ENCODE measurements around the gene ITPA.

Gene ITPA

DNA sequence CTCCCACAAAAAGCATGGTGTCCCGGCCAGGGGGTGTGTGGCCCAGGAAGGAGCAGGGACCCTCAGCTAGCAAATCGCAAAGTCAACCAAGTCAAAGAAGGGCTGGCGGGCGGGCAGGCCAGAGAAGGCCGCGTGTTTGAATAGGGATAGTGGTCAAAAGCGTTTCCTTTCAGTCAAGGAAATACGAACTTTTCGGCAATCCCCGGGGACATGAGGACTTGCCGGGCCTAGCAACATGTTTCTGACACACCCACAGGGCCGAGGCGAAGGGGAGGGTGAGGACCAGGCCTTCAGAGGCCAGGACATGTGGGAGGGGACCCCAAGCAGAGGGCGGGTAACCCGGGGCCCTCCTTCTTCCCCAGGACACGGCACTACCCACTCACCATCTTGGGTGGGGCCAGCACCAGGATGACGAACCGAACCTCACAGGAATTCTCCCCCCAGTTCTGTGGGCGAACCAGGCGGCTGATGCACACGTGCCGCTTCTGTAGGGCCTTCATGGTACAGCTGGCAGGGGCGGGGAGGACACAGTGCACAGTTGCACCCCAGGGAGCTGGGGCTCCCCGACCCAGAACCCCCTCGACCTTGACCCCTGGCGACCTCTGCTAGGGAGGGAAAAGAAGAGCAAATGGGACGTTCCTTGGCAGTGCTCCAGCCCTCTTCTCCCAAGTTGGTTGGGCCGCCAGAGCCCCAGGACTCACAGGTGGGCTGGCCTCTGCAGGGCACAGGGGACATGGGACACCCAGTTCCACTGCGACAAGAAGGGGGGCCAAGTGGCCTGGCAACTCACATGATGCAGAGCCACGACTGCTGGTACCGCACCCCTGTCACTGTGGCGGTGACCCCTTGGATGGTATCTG is 24.1 kb downstream of the ITPA start:
- Histone ChIP-seq H3K4me1 (ENCODE audit: insufficient read depth, low read length) (no peaks in the 10 kb centered on the region), H3K36me3 (ENCODE audit: insufficient read depth, low read length) (peaks cover 9% of the 10 kb centered on the region), H3K4me3 (ENCODE audit: low read length) (no peak overlapping the region), H3K27me3 (ENCODE audit: insufficient read depth, low read length) (peaks cover 25% of the 10 kb centered on the region), H3K9ac (ENCODE audit: low read depth, low read length) (no peak overlapping the region), H3K27ac (ENCODE audit: low read depth, low read length) (no peak overlapping the region), H3K9me3 (ENCODE audit: insufficient read depth, low read depth, low read length) (no peaks in the 10 kb centered on the region)
- 93% methylated on average over 32 of the region's 32 CpGs for WGBS

DNA sequence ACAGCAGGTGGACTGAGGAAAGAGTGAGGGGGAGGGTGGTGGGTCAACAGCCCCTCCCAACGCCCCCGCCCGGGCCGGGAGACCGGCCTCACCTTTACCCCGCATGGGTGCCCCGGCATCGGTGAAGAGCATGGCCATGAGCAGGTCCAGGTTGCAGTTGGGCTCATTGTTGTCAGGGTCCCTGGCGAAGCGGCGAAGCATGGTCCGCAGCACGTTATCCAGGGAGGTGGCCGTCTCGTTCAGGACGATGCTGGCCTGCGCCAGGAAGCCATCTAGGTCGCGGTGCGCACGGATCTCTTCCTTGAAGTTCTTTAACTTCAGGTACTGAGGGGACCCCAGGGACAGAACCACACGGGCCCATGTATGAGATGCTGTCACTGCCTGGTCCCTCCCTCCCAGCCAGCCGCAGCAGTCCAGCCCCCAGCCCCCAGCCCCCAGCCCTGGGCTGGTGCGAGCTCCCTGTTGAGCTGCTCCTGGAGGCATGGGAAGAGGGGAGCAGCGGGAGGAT is 24.7 kb downstream of the ITPA start:
- Histone ChIP-seq H3K27ac (ENCODE audit: low read depth, low read length) (no peak overlapping the region), H3K27me3 (ENCODE audit: insufficient read depth, low read length) (peaks cover 31% of the 10 kb centered on the region), H3K36me3 (ENCODE audit: insufficient read depth, low read length) (peaks cover 9% of the 10 kb centered on the region), H3K4me3 (ENCODE audit: low read length) (no peak overlapping the region), H3K9ac (ENCODE audit: low read depth, low read length) (no peak overlapping the region), H3K9me3 (ENCODE audit: insufficient read depth, low read depth, low read length) (no peaks in the 10 kb centered on the region), H3K4me1 (ENCODE audit: insufficient read depth, low read length) (no peaks in the 10 kb centered on the region)
- WGBS: 94% methylated on average over 25 of the region's 25 CpGs

DNA sequence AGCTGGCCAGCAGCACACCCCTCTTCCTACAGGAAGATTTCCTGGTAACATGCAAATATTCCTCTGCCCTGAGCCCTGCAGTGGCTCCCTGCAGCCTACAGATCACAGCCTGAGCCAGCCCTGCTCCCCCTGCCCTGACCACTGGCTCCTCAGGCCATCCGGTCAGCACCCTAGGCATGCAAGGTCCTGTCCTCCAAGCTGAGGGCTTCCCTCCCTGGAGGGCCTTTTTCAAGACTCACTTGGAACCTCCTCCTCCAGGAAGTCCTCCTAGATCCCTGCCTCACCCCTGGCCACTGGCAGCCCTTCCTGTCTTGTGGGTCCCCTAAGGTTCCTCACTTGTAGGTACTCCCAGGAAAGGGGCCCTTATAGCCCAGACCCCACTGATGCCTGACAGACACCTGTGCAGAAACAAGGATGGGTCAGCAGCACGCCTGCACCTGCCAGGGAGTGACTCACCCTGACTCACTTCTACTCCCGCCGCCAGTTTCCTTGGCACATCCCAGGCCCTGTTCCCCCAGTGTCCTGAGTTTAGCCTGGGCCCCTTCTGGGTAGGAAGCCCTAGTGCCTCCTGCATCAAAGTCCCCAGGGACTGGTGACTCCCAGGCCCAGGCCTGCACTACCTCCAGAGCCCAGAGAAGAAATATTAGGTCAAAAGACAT is 26.5 kb downstream of the ITPA start:
- no peak overlapping the region for H3K4me3 ChIP-seq (ENCODE audit: low read length)
- 76% methylated on average over 4 of the region's 4 CpGs for WGBS
- peaks cover 6% of the 10 kb centered on the region; the same call in 1 of the 2 replicates for H3K36me3 ChIP-seq (ENCODE audit: insufficient read depth, low read length)
- H3K9ac ChIP-seq (ENCODE audit: low read depth, low read length): no peak overlapping the region
- no peak overlapping the region for H3K27ac ChIP-seq (ENCODE audit: low read depth, low read length)
- H3K27me3 ChIP-seq (ENCODE audit: insufficient read depth, low read length): peaks cover 49% of the 10 kb centered on the region
- no peaks in the 10 kb centered on the region for H3K4me1 ChIP-seq (ENCODE audit: insufficient read depth, low read length)
- no peaks in the 10 kb centered on the region for H3K9me3 ChIP-seq (ENCODE audit: insufficient read depth, low read depth, low read length)

DNA sequence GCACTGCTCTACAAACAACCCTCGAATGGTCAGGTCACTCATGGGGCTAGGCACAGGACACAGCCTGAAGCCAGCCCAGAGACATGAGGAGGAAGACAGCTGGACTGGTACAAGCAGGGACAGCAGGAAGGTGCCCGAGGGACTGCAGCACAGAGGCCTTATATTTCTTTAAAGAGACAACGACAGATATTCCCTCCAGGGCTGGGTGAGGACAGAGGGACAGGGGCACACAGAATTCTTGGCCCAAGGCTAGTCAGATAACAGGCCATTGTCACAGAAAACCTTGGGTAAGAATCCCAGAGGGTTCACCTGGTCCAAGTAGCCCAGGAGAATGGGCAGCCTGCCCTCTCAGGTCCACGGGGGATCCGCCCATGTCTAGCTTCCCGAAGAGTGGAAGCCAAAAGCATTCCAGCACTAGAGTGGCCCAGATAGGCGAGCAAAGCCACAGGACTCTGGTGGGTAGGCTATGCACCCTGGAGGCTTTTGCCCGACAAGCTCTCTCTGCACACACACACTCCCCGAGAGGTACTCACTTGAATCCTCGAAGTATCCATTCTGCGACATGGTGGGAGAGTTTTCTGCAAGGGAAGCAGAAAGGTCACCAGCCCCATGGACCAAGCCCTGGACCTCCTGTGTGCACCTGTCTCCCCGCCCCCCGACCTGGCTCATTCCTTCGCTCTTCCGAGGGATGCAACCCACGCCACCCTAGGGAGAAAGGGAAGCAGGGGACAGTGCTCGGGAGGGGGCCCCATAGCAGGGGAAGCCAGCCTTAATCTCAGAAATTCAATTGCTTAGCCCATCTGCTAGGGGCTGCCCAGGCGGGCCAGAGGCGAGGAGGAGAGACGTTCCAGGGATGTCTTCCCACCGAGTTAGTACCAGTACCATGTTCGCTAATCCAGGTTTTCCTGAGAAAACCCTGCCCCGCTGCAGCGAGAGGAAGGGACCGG is 28.0 kb downstream of the ITPA start:
- Histone ChIP-seq H3K36me3 (ENCODE audit: insufficient read depth, low read length) (peaks cover 4% of the 10 kb centered on the region; the same call in 1 of the 2 replicates), H3K27ac (ENCODE audit: low read depth, low read length) (no peak overlapping the region), H3K27me3 (ENCODE audit: insufficient read depth, low read length) (peaks cover 64% of the 10 kb centered on the region), H3K9ac (ENCODE audit: low read depth, low read length) (0 out of 2 replicates have a peak overlapping the region, but pooled peaks have one; percentile 56), H3K4me1 (ENCODE audit: insufficient read depth, low read length) (no peaks in the 10 kb centered on the region), H3K4me3 (ENCODE audit: low read length) (peak overlapping the region; percentile 58), H3K9me3 (ENCODE audit: insufficient read depth, low read depth, low read length) (no peaks in the 10 kb centered on the region)
- WGBS: 66% methylated on average over 25 of the region's 25 CpGs

DNA sequence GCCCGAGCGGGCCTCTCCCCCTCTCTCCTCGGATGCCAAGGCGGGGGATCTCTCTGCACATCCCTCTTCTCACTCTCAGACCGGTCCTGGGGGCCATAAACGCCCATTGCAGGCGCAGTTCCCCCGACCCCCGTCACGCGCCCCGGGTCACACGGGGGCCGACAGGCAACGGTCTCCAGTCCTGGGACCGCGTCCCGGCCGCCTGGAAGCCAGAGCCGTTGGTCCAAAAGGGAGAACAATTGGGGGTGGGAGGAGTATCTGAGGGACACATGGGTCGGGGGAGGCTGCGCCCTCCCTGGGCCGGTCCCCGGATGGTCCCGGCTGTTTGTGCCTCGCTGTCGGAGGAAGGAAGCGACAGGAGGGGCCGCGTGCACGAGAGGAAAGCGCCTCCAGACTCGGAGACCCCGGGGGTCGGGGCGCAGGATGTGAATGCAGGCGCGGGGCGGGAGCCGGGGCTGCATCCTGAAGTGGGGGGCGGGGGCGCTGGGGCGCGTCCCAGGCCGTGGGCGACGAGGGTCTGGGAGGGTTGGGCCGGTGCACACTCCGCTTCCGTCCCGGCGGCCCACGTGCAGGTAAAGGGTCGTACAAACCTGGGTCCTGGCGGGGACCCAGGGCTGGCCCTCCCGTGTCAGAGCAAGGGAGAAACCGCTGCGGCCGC is 28.8 kb downstream of the ITPA start:
- no peaks in the 10 kb centered on the region for H3K4me1 ChIP-seq (ENCODE audit: insufficient read depth, low read length)
- peaks cover 68% of the 10 kb centered on the region for H3K27me3 ChIP-seq (ENCODE audit: insufficient read depth, low read length)
- no peaks in the 10 kb centered on the region for H3K9me3 ChIP-seq (ENCODE audit: insufficient read depth, low read depth, low read length)
- H3K36me3 ChIP-seq (ENCODE audit: insufficient read depth, low read length): no peaks in the 10 kb centered on the region; the same call in 1 of the 2 replicates
- no peak overlapping the region for H3K27ac ChIP-seq (ENCODE audit: low read depth, low read length)
- WGBS: 2% methylated on average over 59 of the region's 59 CpGs
- peak overlapping the region; percentile 56; the same call in 1 of the 2 replicates for H3K9ac ChIP-seq (ENCODE audit: low read depth, low read length)
- peak overlapping the region; percentile 58 for H3K4me3 ChIP-seq (ENCODE audit: low read length)

DNA sequence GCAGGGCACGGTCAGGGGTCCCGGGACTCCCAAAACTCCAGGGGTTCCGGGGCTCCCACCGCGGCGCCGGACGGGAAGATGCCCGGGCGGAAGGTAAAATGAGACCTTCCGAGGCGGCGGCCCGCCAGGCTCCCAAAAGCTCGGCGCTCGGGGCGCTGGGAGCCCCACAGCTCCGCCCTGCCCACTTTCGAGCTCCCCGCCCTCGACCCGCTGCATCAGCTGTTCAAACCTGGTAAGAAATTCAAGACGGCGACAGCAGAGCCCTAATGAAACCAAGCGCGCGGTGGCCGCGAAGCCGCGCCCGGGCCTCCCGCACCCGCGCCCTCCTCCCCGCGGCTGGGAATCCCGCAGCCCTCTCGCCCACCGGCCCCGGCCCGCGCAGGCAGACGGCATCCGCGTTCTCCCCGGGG is 29.3 kb downstream of the ITPA start:
- no peaks in the 10 kb centered on the region for H3K36me3 ChIP-seq (ENCODE audit: insufficient read depth, low read length)
- WGBS: under 1% methylated on average over 48 of the region's 48 CpGs
- no peak overlapping the region for H3K27ac ChIP-seq (ENCODE audit: low read depth, low read length)
- peak overlapping the region; percentile 58 for H3K4me3 ChIP-seq (ENCODE audit: low read length)
- H3K27me3 ChIP-seq (ENCODE audit: insufficient read depth, low read length): peaks cover 68% of the 10 kb centered on the region
- peak overlapping the region; percentile 56 for H3K9ac ChIP-seq (ENCODE audit: low read depth, low read length)
- no peaks in the 10 kb centered on the region for H3K4me1 ChIP-seq (ENCODE audit: insufficient read depth, low read length)
- no peaks in the 10 kb centered on the region for H3K9me3 ChIP-seq (ENCODE audit: insufficient read depth, low read depth, low read length)

DNA sequence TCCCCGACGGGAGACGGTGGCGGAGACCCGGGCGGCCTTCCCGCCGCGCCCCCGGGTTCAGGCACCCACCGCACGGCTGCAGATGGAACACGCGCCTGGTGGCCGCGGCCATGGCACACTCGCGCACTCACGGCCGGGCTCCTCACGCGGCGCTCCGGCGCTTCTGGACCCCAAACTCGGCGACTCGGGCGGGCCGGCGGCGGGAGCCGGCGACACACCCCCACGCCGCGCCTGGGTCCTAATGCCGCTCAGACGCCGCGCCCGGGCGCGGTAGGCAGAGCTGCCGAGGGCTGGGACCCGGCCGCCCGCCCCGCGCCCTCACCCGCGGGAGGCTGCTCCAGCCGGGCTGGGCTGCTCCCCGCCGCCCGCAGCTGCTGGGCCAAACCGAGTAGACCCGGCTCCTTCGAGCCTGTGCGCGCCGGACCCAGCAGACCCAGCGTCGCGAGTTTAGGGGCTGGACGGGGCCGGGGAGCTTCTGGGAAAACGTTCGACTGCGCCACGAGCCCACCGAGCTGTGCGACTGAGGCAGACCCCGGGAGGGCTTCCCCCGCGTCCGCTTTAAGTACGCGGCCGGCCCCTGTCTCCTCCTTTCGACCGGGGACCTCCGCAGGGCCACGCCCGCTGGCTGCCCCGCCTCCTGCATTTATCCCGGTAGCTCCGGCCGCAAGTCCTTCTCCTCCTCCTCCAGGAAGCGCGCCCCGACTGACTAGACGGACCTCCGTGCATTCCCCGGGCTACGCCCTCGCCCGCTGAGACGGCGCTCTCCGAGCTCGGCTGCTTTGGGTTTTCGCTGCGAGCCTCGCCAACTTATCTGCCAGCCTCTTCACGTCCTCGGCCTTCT is 29.9 kb downstream of the ITPA start, which contains the start of gene SLC4A11:
TSS of gene SLC4A11 (minus strand) at position 165 of the 841 bp plus-strand sequence. CDS start at position 112, 53 bp downstream.
- under 1% methylated on average over 107 of the region's 107 CpGs for WGBS
- Histone ChIP-seq H3K9me3 (ENCODE audit: insufficient read depth, low read depth, low read length) (no peaks in the 10 kb centered on the region), H3K36me3 (ENCODE audit: insufficient read depth, low read length) (no peaks in the 10 kb centered on the region), H3K4me3 (ENCODE audit: low read length) (peak within 1 kb of the TSS; percentile 58), H3K27me3 (ENCODE audit: insufficient read depth, low read length) (peaks cover 68% of the 10 kb centered on the region), H3K27ac (ENCODE audit: low read depth, low read length) (no peak within 1 kb of the TSS), H3K4me1 (ENCODE audit: insufficient read depth, low read length) (no peaks in the 10 kb centered on the region), H3K9ac (ENCODE audit: low read depth, low read length) (peak within 1 kb of the TSS; percentile 56)

DNA sequence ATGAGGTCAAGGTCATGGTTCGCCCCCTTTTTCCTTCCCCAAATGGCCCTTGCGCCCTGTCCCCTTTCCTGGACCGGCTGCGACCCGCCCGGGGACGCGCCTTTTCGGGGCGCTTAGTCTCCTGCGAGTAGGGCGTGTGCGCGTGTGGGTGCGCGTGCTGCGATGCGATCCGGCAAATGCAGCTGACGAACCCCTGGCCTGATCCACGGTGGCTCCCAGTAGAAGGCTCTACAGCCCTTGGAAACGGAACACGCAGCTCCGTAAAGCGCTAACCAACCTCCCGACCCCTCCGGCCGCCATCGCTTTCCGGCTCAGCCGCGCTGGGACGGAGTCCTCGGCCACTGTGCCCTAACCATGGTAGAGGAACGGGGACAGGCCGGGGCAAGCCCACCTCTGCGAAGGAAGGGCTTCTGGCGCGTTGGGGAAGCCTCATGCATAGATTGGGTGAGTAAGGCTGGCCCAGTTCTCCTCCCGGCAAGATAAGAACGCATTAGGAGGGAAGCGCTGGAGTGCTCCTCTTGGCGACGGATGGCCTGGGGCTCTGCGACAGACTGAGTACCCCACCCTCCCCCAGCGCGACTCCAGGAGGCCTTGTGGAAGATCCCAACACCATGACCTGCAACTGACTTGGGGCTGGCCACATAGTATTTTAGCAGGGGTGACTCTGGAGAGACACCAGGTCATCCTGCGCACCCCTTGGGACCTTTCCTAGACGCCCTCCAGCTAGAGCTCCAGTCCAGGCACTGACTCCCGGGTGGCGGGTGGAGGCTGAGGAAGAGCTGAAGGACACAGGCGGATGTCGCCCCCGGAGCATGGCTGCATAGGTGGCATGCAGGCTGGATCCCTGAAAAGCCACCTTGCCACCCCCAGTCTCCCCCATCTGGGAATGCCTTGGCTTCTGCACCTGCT is 30.8 kb downstream of the ITPA start:
- no peak overlapping the region for H3K9ac ChIP-seq (ENCODE audit: low read depth, low read length)
- 11% methylated on average over 54 of the region's 54 CpGs for WGBS

DNA sequence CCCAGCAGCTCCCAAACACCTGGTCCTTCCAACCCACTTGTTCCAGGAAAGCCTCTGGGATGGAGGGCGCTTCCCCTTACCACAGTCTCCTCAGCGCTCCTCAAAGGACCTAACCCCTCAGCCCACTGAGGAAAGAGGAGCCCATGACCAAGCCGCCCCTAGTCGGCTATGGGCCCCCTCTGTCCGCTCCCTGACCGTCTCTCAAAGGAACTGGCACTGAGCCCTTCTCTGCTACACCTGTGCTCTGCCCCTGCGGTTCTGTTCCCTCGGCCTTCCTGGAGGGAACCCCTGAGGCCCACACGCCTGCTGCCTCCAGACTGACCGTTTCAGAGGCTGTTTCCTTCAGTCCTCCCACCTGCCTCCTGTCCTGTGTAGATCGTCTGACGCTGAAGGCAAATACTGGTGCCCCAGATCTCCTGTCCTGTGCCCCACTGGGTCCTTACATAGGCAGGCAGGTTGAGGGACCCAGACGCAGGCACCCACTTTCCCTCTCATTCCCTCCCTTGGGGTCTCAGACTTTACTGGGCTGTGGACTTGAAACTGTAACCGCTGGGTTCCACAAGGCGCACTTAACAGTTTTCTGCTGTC is 31.6 kb downstream of the ITPA start:
- Histone ChIP-seq H3K4me1 (ENCODE audit: insufficient read depth, low read length) (no peaks in the 10 kb centered on the region), H3K36me3 (ENCODE audit: insufficient read depth, low read length) (no peaks in the 10 kb centered on the region), H3K27me3 (ENCODE audit: insufficient read depth, low read length) (peaks cover 66% of the 10 kb centered on the region), H3K9ac (ENCODE audit: low read depth, low read length) (no peak overlapping the region), H3K27ac (ENCODE audit: low read depth, low read length) (no peak overlapping the region), H3K4me3 (ENCODE audit: low read length) (peak overlapping the region; percentile 58; the same call in 1 of the 2 replicates), H3K9me3 (ENCODE audit: insufficient read depth, low read depth, low read length) (no peaks in the 10 kb centered on the region)
- 89% methylated on average over 15 of the region's 15 CpGs for WGBS

More for the DNA sequence above, 30.8 kb downstream of the ITPA start:
- Histone ChIP-seq H3K27me3 (ENCODE audit: insufficient read depth, low read length) (peaks cover 68% of the 10 kb centered on the region), H3K27ac (ENCODE audit: low read depth, low read length) (no peak overlapping the region), H3K9me3 (ENCODE audit: insufficient read depth, low read depth, low read length) (no peaks in the 10 kb centered on the region), H3K4me1 (ENCODE audit: insufficient read depth, low read length) (no peaks in the 10 kb centered on the region), H3K36me3 (ENCODE audit: insufficient read depth, low read length) (no peaks in the 10 kb centered on the region), H3K4me3 (ENCODE audit: low read length) (peak overlapping the region; percentile 58)
